Activated CD8-positive, alpha-beta memory T cell treated with anti-CD3 and anti-CD28 coated beads, Interleukin-2, amount 50 U/mL, for 4 hours (primary cell): Measurements from ENCODE around the gene PDCD11.
A peak's percentile ranks its signal among the peaks of the same experiment; 100 is the strongest.

Source experiments
- DNase-seq: peaks from one replicate; pipeline ENCODE4 v3.0.0-alpha.2; 2020

Gene PDCD11

GRCh38 chr10:103451831-103452505 is 55.5 kb downstream of the PDCD11 start, which contains the start of gene CALHM2:
CALHM2 (minus strand) TSS chr10:103452370; CDS start chr10:103449941, 2,429 bp downstream.
- DNase-seq = peak; percentile 63

DNA sequence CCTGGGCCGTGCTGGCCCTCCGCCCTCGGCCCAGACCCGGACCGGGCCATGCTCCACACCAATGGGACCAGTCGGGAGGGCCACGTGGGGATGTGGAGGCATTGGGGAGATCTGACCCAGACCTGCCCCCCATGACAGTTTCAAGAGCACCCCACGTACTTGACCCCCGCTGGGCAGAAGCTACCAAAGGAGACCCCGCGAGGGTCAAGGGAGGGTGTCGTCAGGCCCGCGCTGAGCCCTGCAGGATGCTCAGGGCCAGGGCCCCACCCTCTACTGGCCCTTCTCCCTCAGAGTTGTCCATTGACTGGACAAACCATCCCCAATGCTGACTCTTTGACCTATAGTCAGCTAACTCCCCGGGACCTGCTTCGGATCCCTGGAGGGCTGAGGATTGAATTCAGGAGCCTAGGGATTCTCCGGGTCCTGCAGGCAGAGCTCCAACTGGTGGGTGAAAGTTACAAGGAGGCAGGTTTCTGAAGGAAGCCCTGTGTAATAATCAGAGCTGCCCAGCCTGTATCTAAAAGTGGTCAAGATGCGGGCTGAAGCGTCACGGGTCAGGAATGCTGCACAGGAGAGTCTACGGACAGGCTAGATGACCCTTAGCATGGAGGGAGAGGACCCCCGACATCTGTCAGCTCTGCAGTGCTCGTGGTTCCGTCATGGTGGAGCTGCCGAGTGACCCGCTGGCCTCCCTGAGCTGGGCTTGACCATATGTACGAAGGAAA is 56.2 kb downstream of the PDCD11 start:
- no peak for DNase-seq

GRCh38 chr10:103454026-103454425 is 57.6 kb downstream of the PDCD11 start:
- DNase-seq = no peak

- DNase-seq = no peak
Observed at GRCh38 chr10:103455235-103455634, 58.8 kb downstream of the PDCD11 start.

DNA sequence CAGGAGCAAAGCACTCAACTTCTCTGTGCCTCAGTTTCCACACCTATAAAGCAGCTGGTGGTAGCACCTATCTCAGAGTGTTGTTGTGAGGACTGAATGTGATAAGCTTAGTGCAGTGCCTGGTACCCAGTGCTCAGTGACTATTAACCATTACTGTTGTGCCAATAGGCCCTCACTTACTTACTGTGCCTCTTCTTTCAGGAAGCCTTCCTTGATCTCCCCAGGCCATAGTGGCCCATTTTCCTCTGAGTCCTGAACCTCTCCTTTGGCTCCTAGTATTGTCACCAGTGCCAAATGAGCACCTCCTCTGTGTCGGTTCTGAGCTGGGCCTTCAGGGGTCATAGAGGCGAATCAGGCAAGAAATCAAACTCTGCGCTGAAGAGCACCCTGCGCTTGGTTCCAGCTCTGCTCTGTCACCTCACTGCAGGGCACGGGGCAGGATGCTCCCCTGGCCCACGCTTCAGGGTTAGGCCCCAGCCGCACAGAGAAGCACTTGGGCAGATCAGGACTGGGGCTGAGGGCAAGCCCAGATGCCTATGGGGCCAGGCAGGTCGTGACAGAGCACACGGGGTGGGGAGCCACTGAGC is 59.7 kb downstream of the PDCD11 start:
- DNase-seq = no peak

DNA sequence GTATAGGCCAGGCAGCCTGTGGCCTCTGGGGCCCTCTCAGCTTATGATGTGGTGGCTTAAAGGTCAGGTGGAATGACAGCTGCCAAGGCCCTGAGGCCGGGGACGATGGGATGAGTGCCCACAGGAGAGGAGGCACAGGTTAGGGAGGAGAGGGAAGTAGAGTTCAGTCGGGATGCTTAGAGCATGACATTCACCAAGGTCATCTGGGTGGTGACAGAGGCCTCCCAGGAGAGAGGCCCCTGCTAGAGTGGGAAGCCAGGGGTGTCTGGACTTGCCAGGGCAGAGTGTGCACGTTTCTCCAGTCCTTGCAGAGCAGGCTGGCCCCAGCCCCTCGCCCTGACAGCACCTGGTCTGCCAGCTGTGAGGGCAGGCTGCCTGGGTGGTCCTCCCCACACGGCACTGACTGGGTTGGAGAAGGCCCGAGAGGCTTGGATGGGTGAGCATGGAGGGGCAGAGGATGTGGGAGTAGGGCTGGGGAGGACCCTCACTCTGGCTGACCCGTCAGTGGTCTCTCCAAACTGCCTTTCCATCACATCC is 60.8 kb downstream of the PDCD11 start:
- DNase-seq = no peak

DNA sequence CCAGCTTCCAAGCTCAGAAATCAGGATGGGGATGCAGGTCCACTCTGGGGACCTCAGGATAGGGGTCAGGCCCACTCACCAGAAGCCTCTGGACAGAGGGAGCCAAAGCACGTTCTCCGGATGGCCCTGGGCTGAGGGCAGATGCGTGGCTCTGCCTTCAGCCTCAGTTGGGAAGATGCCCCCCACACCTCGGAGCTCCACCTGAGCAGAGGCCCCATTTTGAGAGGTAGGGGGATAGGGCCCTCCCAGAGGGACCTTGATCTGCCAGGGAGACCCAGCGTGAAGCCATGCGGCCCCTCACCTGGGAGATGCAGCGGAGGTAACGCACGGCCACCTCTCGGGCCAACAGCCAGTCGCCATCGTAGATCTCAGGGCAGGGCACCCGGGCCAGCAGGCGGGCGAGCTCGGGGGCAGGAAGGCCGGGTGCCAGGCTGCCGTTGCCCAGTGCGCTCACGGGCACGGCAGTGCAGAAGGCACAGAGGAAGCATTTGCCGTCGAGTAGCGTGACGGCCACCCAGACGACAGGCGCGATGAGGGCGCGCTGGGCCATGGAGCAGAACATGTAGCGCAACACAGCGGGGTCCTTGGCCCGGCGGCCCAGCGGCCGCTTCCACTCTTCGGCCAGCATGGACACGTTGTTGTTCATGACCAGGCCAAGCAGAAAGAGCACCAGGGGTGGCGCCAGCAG is 61.6 kb downstream of the PDCD11 start:
- DNase-seq = no peak

GRCh38 chr10:103458720-103459119 is 62.3 kb downstream of the PDCD11 start, which contains the start of gene CALHM1:
CALHM1 (minus strand) TSS chr10:103458900; CDS start chr10:103458751, 149 bp downstream.
- no peak for DNase-seq

GRCh38 chr10:103459615-103460014 is 63.2 kb downstream of the PDCD11 start:
- DNase-seq = no peak

GRCh38 chr10:103463499-103463898 is 67.1 kb downstream of the PDCD11 start:
- DNase-seq = no peak

DNA sequence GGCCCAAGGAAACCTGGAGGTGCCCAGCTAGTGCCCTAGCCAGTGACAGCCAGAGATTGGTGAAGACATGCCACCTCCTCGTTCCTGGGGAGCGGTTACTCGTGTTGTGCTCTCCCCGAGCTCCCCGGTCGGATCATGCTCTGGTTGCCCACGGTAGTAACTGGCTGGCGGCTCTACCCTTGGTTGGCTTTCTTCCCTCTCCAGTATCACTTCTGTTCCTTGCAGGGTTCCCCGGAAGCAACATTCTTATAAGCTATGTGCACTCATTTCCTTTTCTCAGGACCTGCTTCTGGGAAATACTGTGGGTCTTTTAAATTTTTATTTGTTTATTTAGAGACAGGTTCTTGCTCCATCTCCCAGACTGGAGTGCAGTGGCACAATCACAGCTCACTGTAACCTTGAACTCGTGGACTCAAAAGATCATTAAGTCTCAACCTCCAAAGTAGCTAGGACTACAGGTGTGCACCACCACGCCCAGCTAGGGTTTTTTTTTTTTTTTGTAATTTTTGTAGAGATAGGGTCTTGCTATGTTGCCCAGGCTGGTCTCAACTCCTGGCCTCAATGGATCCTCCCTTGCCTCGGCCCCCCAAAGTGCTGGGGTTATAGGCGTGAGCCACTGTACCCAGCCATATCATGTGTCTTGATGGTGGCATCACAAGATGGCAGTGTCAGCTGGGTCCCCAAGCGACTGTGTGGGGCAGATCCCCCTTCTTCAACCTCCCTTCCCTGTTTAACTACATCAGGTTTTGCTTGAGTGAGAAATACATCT is 69.2 kb downstream of the PDCD11 start:
- DNase-seq = no peak

- no peak for DNase-seq
Observed at GRCh38 chr10:103466734-103467133, 70.3 kb downstream of the PDCD11 start.

- DNase-seq = no peak
Observed at GRCh38 chr10:103467406-103467805, 71.0 kb downstream of the PDCD11 start.

DNA sequence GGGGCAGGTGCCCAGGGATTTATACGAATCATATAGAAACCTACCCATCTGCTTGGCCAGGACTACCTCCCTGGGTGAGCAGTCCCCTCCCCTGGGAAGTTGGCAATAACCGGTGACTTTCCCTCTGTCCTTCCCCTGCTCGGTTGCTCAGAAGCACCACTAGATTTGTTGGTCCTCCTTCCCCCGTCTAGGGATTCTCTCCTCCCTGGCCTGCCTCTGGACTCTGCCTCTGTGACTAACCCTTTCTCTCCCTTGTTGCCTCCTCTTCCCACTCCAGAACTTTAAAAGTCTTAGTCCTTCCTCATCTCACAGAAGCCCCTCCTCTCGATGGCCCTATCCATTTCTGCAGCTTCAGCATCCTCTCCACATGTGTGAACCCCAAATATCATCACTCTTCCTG is 72.8 kb downstream of the PDCD11 start:
- no peak for DNase-seq

DNA sequence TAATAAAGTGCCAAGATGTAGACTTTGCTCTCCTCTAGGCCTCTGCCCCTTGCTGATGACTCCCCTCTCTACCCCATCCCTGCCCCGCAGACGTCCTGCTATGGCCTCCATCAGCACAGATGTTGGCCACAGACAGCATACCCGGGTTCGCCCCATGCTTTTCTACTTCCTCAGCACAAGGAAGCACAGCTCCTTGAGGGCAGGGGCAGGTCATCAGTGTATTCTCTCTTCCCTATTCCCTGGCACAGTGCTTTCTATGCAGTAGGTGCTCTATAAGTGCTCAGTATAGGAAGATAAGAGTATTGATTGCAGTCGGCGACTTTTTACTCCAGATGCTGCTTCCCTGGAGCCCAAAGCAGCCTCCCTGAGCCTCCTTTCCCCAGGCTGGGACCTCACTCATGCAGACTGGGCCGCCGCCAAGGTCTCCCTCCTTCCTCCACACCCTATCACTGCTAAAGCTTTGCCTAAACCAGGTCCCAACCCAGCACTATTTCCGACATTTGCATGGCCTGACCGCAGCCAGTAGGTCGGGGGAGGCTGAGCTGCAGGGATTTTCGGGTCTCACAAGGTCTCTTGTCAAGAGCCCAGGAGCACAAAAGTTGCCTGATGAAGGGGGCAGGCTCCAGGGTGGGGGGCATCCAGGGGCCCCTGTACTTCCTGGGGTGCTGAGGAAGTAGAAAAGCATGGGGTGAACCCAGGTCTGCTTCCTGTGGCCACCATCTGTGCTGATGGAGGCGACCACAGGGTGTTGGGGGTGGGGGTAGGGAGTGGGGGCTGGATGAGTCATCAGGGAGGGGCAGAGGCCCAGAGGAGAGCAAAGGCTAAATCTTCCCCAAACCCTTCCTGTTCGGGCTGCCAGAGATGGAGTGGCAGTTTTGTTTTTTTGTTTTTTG is 74.6 kb downstream of the PDCD11 start:
- DNase-seq = peak; percentile 63

DNA sequence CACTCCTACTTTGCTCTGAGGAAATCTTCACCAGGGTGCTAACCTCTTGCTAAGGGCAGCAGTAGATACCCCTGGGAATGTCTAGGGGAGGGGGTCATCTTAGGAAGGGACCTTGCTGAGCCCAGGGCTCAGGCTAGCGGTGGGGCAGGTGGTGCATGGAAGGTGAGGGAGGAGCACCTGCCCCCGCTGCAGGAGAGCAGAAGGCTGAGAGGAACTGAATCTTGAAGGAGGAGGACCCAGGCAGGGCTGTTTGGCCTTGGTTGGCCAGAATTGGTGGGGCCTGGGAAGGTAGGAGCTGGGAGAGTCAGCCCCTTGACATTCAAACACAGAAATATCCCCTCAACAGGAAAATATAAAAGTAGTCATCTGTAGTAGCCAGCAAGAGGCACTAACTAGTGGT is 75.6 kb downstream of the PDCD11 start:
- DNase-seq = no peak

- DNase-seq = no peak
Observed at GRCh38 chr10:103473261-103473671, 76.8 kb downstream of the PDCD11 start.

GRCh38 chr10:103474077-103474476 is 77.7 kb downstream of the PDCD11 start:
- DNase-seq = no peak

DNA sequence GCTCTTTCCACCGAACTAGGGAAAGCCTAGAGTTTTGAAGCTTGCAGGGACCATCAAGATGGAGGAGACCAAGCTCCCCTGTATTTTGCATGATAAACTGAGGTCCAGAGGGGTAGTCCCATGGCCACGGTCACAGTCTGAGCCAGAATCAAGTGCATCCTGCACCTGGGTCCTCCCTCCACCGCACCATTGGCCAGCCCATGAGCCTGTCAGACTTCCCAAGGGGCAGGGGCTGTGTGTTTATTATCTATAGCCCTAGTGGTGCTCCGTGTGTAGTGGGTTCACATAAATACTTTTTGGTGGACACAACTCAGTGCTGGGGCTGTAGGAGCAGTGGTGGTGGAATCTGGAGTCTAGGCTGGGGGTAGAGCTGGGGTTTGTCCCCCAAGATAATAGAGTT is 79.0 kb downstream of the PDCD11 start:
- DNase-seq = no peak

DNA sequence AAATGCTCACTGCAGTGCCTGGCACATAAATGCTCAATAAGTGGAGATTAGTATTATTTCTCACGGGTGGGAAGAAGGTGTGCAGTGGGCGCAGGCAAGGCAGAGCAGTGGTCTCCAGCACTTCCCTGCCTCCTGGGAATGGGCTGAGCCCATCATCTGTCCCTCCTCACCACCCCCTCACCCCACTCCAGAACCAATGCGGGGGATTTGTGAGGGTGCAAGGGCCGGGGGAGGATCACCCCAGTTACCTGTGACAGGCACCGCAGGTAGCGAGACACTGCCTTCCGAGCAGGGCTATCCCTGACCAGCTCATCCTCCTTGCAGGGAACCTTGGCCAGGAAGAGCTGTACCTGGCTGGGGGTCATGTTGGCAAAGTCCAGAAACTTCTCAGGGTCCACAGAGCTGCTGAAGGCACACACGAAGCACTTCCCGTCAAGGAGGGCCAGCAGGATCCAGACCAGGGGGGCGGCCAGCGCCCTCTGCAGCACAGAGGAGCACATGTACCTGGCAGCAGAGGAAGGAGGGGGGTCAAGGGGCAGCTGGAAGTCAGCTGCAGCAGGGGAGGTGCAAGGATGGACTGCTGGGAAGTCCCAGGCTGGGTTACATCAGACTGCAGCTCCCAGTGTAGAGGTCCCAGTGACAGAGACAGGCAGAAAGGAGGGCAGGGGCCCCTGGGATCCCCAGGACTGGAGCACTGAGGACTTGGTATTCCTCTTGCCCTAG is 79.8 kb downstream of the PDCD11 start:
- DNase-seq = no peak

GRCh38 chr10:103478671-103479070 is 82.2 kb downstream of the PDCD11 start:
- DNase-seq = no peak
